Iris pigment epithelial cell (primary cell): Measurements from ENCODE around the gene LIPK.
"Not testable (repeated sequence)": the region's sequence is repeated elsewhere in the genome, so short reads cannot be mapped to it uniquely, and the experiment has no call there.

Experiments
- DNase-seq: peaks from one replicate; pipeline ENCODE4 v3.0.0-alpha.2; 2011; ENCODE audit warnings: low read depth

Gene LIPK

GRCh38 chr10:88715517-88715916, 9.5 kb downstream of the LIPK start:
- DNase-seq = no peak

- DNase-seq = no peak
These were observed 15.3 kb downstream of the LIPK start for GRCh38 chr10:88721392-88721791.

GRCh38 chr10:88725798-88726197, 19.7 kb downstream of the LIPK start:
- DNase-seq = no peak

- DNase-seq = peak; percentile 31
These were observed 22.2 kb downstream of the LIPK start for GRCh38 chr10:88728107-88728763.

- DNase-seq = no peak
These were observed 24.8 kb downstream of the LIPK start for GRCh38 chr10:88730864-88731263.

GRCh38 chr10:88731296-88731695, 25.2 kb downstream of the LIPK start:
- DNase-seq = peak; percentile 4

GRCh38 chr10:88733215-88733614, 27.2 kb downstream of the LIPK start:
- DNase-seq = no peak

GRCh38 chr10:88735661-88736060, 29.6 kb downstream of the LIPK start:
- peak; percentile 29 for DNase-seq

- DNase-seq = not testable (repeated sequence)
These were observed 35.9 kb downstream of the LIPK start for GRCh38 chr10:88741921-88742320.

GRCh38 chr10:88742448-88742847, 36.4 kb downstream of the LIPK start:
- DNase-seq = no peak

GRCh38 chr10:88744002-88744401, 38.0 kb downstream of the LIPK start:
- no peak for DNase-seq

- no peak for DNase-seq
These were observed 39.6 kb downstream of the LIPK start for GRCh38 chr10:88745633-88746032.

GRCh38 chr10:88754287-88754686, 48.2 kb downstream of the LIPK start:
- peak; percentile 64 for DNase-seq

GRCh38 chr10:88755753-88756152, 49.7 kb downstream of the LIPK start:
- DNase-seq = no peak

- no peak for DNase-seq
These were observed 50.6 kb downstream of the LIPK start for GRCh38 chr10:88756660-88757059.

GRCh38 chr10:88759366-88760101, 53.5 kb downstream of the LIPK start, which contains the start of gene LIPN:
Gene LIPN (plus strand): TSS chr10:88760020. CDS start chr10:88761406, 1,386 bp downstream.
- DNase-seq = no peak

- DNase-seq = no peak
These were observed 56.9 kb downstream of the LIPK start for GRCh38 chr10:88762906-88763305.

GRCh38 chr10:88763441-88763840, 57.4 kb downstream of the LIPK start:
- DNase-seq = no peak

GRCh38 chr10:88764110-88764509, 58.1 kb downstream of the LIPK start:
- DNase-seq = no peak

- no peak for DNase-seq
These were observed 59.8 kb downstream of the LIPK start for GRCh38 chr10:88765816-88766215.

- DNase-seq = no peak
These were observed 63.3 kb downstream of the LIPK start for GRCh38 chr10:88769384-88769783.

GRCh38 chr10:88781206-88781605, 75.2 kb downstream of the LIPK start:
- no peak for DNase-seq

- DNase-seq = no peak
These were observed 76.2 kb downstream of the LIPK start for GRCh38 chr10:88782222-88782621.

GRCh38 chr10:88783724-88784123, 77.7 kb downstream of the LIPK start:
- DNase-seq = peak; percentile 75
